GM19463 (cell line): ENCODE measurements around the gene ZNF695.
A peak's percentile ranks its signal among the peaks of the same experiment; 100 is the strongest.
"Not testable (repeated sequence)": the region's sequence is repeated elsewhere in the genome, so short reads cannot be mapped to it uniquely, and the experiment has no call there.

Source experiments
- ATAC-seq: cut with Tn5 transposase; IDR thresholded peaks from one replicate; pipeline ENCODE4 v1.9.1; 2021; ENCODE audit warnings: mild to moderate bottlenecking, moderate library complexity; ENCODE audit not compliant: unreplicated experiment

ZNF695 gene

DNA sequence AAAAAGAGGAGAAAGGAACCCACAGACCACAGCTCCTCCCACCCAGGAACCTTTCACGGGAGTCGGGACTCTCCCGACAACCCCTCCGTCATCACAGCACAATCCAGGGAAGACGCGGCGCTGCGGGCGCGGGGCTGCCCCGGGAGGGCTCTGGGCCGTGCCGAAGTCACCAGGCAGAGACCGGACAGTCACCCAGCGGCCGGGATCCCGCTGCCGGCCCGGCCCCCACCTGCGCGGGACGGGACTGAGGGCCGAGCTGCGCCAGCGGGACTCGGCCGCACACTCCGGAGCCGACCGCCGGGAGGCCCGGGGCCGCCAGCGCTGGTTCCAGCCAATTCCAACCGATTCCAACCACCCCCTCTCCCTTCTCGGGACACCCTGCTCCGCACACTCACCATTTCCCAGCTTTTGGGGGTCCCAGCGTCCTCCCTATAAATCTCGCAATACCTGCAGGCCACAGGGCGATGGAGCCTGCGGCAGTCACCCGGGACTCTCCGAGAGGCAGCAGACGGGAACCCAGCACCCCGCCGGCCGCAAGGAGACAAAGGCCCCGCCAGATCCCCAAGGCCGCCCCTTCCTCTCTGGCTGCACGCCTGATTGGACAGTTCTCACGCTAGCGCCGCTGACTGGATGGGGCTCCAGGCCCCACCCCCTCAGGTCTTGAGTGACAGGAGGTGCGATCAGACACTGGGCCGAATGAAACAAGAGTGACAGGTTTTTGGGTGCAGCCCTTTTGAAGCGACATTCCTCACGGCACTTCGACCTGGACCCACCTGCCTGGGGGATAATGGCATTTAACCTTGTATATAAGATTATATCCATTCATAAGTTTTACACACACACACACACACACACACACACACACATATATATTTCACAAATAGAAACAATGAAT, at the start of gene ZNF695:
Gene ZNF695 (minus strand): TSS at position 547 of the 895 bp plus-strand sequence. CDS start 149 bp downstream, at position 398.
- ATAC-seq: peak; percentile 99

GRCh38 chr1:247056071-247056470, 48.2 kb upstream of the ZNF695 start:
- no peak for ATAC-seq

DNA sequence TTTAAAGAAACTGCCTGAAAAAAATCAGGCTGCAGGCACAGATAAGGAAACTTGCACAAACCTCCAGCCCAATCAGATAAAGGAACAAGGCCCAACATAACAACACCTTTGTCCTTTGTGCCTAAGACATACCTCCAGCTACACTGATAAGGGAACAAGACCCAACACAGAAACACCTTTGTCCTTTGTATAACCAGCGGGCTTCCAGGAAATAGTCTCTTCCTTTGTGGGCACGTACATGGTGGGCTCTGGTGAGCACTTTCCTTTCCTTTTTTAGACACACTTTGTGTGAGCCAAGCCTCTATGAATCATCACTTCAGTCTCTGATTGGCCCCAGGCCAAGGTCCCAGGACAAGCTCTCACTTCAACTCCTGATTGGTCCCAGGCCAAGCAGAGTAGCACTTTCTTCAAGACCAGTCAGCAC, 47.1 kb upstream of the ZNF695 start:
- ATAC-seq: no peak

- no peak for ATAC-seq
These were observed 39.8 kb upstream of the ZNF695 start for GRCh38 chr1:247047702-247048101.

GRCh38 chr1:247047260-247047659, 39.4 kb upstream of the ZNF695 start:
- no peak for ATAC-seq

DNA sequence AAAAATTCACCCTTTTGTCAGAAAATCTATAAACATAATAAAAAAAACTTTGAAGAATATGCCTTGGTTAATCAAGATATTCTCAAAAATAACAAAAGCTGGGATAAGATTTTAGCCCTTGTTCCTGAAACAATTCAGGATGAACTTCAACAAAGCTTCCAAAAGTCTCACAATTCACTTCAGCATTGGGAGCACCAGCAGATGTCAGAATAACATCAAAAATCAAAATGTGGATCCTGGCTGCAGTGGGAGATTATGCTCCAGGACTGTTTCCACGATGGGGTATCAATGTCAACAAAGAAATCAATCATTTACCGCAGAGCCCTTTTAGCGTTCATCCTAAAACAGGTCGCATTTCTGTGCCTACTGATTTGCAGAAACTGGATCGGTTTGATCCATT, 35.5 kb upstream of the ZNF695 start:
- no peak for ATAC-seq

GRCh38 chr1:247037511-247038320, 29.9 kb upstream of the ZNF695 start:
- ATAC-seq: no peak

DNA sequence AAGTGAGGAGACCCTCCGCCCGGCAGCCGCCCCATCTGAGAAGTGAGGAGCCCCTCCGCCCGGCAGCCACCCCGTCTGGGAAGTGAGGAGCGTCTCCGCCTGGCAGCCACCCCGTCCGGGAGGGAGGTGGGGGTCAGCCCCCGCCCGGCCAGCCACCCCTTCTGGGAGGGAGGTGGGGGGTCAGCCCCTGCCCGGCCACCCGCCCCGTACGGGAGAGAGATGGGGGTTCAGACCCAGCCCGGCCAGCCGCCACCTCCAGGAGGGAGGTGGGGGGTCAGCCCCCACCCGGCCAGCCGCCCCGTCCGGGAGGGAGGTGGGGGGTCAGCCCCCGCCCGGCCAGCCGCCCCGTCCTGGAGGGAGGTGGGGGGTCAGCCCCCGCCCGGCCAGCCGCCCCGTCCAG, 24.4 kb upstream of the ZNF695 start:
- ATAC-seq: not testable (repeated sequence)

- not testable (repeated sequence) for ATAC-seq
These were observed 16.8 kb upstream of the ZNF695 start for GRCh38 chr1:247024658-247025057.

GRCh38 chr1:247013391-247013790, 5.5 kb upstream of the ZNF695 start:
- ATAC-seq: no peak

DNA sequence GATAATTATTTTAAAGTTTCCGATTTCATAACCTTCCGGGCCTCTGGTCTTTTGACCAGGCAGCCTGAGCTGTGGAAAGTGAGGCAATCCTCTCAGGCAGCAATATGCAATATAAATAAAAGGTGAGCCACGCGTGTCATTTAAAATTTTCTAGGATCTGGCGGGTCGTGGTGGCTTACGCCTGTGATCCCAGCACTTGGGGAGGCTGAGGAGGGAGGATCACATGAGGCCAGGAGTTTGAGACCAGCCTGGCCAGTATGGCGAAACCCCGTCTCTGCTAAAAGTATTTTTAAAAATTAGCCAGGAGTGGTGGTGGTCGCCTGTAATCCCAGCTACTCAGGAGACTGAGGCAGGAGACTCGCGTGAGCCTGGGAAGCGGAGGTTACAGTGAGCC, 546 bp upstream of the ZNF695 start:
- ATAC-seq: no peak

- ATAC-seq: not testable (repeated sequence)
These were observed 3.8 kb downstream of the ZNF695 start for GRCh38 chr1:247004081-247004480.

- no peak for ATAC-seq
These were observed 18.0 kb downstream of the ZNF695 start for GRCh38 chr1:246989901-246990300.

- no peak for ATAC-seq
These were observed 19.5 kb downstream of the ZNF695 start for GRCh38 chr1:246988316-246988715.

- ATAC-seq: no peak
These were observed 20.7 kb downstream of the ZNF695 start for GRCh38 chr1:246987083-246987690.

- no peak for ATAC-seq
These were observed 29.1 kb downstream of the ZNF695 start for GRCh38 chr1:246978785-246979184.

DNA sequence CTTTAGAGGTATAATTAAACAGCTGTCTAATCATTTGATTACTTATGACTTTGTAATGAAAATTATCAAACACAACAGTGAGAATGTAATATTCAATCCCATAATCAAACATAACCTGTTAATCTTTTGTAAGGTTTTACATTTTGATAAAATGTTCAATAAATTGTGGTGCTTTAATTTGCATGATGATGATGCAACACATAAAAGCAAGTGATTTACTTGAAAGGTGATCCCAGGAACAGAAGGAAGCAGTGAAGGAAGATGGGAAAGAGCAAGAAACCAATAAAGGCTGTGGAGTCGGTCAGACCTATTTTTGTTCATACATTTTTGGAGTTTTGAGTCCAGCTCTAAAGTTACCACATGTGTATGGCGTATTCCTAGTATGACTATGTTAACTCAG, 29.6 kb downstream of the ZNF695 start:
- no peak for ATAC-seq

DNA sequence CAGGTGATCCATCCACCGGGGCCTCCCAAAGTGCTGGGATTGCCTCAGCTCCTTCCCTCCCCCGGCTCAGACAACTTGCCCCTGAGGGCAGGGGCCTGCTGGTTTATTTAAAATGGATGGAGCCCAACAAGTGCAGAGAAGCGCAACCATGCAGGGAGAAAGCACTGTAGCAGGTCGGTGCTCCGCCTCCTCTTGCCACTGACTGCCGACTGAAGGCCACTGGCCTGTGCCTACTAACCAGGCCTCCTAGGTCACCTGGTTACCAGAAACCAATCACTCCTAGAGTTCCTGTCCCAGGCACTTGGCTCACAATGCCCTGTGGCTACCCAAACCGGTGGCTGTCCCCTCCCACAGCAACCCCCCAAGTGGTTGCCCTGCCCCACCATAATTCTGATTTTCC, 35.9 kb downstream of the ZNF695 start:
- no peak for ATAC-seq

GRCh38 chr1:246971090-246971721, 36.7 kb downstream of the ZNF695 start:
- no peak for ATAC-seq

DNA sequence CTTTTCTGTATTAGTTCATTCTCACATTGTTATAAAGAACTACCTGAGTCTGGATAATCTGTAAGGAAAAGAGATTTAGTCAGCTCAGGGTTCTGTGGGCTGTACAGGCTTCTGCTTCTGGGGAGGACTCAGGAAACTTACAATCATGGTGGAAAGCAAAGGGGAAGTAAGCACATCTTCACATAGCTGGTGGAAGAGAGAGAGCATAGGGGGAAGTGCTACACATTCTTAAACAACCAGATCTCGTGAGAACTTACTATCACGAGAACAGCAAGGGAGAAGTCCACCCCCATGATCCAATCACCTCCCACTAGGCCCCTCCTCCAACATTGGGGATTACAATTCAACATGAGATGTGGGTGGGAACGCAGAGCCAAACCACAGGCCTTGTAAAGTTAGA, 38.2 kb downstream of the ZNF695 start:
- no peak for ATAC-seq

GRCh38 chr1:246966502-246966901, 41.4 kb downstream of the ZNF695 start:
- ATAC-seq: no peak
